MM.1S (cell line): Measurements from ENCODE around the gene MAGOHB.

Experiments
- DNase-seq: peaks from one replicate; pipeline ENCODE4 v3.0.0-alpha.2; 2015
- H2AFZ ChIP-seq: fragments of 300-600 bp; sonication (generic); 2 replicates; pipeline ENCODE4 v1.6.0; 2016; ENCODE audit warnings: antibody characterized with exemption, low read length
- H3F3A ChIP-seq: fragments of 300-600 bp; sonication (generic); 2 replicates; pipeline ENCODE4 v1.6.1; 2016; ENCODE audit warnings: mild to moderate bottlenecking, antibody characterized with exemption, low read length, moderate library complexity, mixed read lengths; ENCODE audit not compliant: insufficient read depth
- H3K27ac ChIP-seq: fragments of 300-600 bp; sonication (generic); 2 replicates; pipeline ENCODE4 v1.5.1; 2016; ENCODE audit warnings: mild to moderate bottlenecking, low read length
- H3K27me3 ChIP-seq: fragments of 300-600 bp; sonication (generic); replicated peaks from 2 replicates; pipeline ENCODE4 v1.6.0; 2016; ENCODE audit warnings: low read length; ENCODE audit not compliant: insufficient read depth
- H3K36me3 ChIP-seq: fragments of 300-600 bp; sonication (generic); replicated peaks from 2 replicates; pipeline ENCODE4 v1.6.1; 2016; ENCODE audit warnings: mild to moderate bottlenecking, low read length, mixed read lengths; ENCODE audit not compliant: insufficient read depth
- H3K4me1 ChIP-seq: fragments of 300-600 bp; sonication (generic); 2 replicates; pipeline ENCODE4 v1.6.1; 2016; ENCODE audit warnings: low read length, mixed read lengths
- H3K4me2 ChIP-seq: fragments of 300-600 bp; sonication (generic); 2 replicates; pipeline ENCODE4 v1.6.0; 2016; ENCODE audit warnings: low read depth, low read length
- H3K4me3 ChIP-seq: fragments of 300-600 bp; sonication (generic); 2 replicates; pipeline ENCODE4 v1.5.1; 2016; ENCODE audit warnings: low read length, mixed read lengths
- H3K79me2 ChIP-seq: fragments of 300-600 bp; sonication (generic); 2 replicates; pipeline ENCODE4 v1.6.1; 2016; ENCODE audit warnings: mixed run types, low read length, mixed read lengths
- H3K9ac ChIP-seq: fragments of 300-600 bp; sonication (generic); 2 replicates; pipeline ENCODE4 v1.6.1; 2016; ENCODE audit warnings: low read length, mixed read lengths
- H3K9me2 ChIP-seq: fragments of 300-600 bp; sonication (generic); replicated peaks from 2 replicates; pipeline ENCODE4 v1.6.1; 2016; ENCODE audit warnings: mild to moderate bottlenecking, low read length, mixed read lengths; ENCODE audit not compliant: insufficient read depth
- H3K9me3 ChIP-seq: fragments of 300-600 bp; sonication (generic); replicated peaks from 2 replicates; pipeline ENCODE4 v1.6.1; 2016; ENCODE audit warnings: mild to moderate bottlenecking, low read length, mixed read lengths; ENCODE audit not compliant: insufficient read depth
- H4K20me1 ChIP-seq: fragments of 300-600 bp; sonication (generic); 2 replicates; pipeline ENCODE4 v1.6.1; 2016; ENCODE audit warnings: mild to moderate bottlenecking, low read length, moderate library complexity, mixed read lengths; ENCODE audit not compliant: insufficient read depth
- CTCF ChIP-seq: fragments of 300-600 bp; sonication (generic); IDR thresholded peaks from 2 replicates; pipeline ENCODE4 v1.5.1; 2016; ENCODE audit warnings: antibody characterized with exemption, low read length, mixed read lengths
- EZH2 ChIP-seq: fragments of 300-600 bp; sonication (generic); optimal IDR thresholded peaks from 2 replicates; pipeline ENCODE3; 2017; ENCODE audit warnings: low read depth, mild to moderate bottlenecking, antibody characterized with exemption, low read length, mixed read lengths
- EZH2phosphoT487 ChIP-seq: fragments of 300-600 bp; sonication (generic); IDR thresholded peaks from 2 replicates; pipeline ENCODE4 v1.6.1; 2018; ENCODE audit warnings: antibody characterized with exemption, low read length

The MAGOHB gene

GRCh38 chr12:10634427-10634826, 21.0 kb upstream of the MAGOHB start:
- TF ChIP-seq EZH2phosphoT487 (no peak), EZH2 (no peak), CTCF (no peak)
- no peaks in the 10 kb centered on the region for H3K4me1 ChIP-seq
- no peaks in the 10 kb centered on the region for H3K9me3 ChIP-seq
- H3K9ac ChIP-seq = no peak overlapping the region
- no peak overlapping the region for H3K4me3 ChIP-seq
- H3K27ac ChIP-seq = no peak overlapping the region
- H3K36me3 ChIP-seq = no peaks in the 10 kb centered on the region
- H4K20me1 ChIP-seq = no peaks in the 10 kb centered on the region
- H3K9me2 ChIP-seq = no peaks in the 10 kb centered on the region
- H3K79me2 ChIP-seq = no peaks in the 10 kb centered on the region
- no peak for DNase-seq
- no peaks in the 10 kb centered on the region for H3K27me3 ChIP-seq
- no peak overlapping the region for H2AFZ ChIP-seq
- no peak overlapping the region for H3K4me2 ChIP-seq
- no peaks in the 10 kb centered on the region for H3F3A ChIP-seq

- H3K36me3 ChIP-seq = no peaks in the 10 kb centered on the region
- H4K20me1 ChIP-seq = no peaks in the 10 kb centered on the region
- no peak overlapping the region for H3K27ac ChIP-seq
- no peak overlapping the region for H2AFZ ChIP-seq
- no peaks in the 10 kb centered on the region for H3K9me3 ChIP-seq
- H3K9me2 ChIP-seq = no peaks in the 10 kb centered on the region
- H3K4me2 ChIP-seq = no peak overlapping the region
- no peaks in the 10 kb centered on the region for H3K79me2 ChIP-seq
- no peak overlapping the region for H3K9ac ChIP-seq
- TF ChIP-seq EZH2phosphoT487 (no peak), CTCF (no peak), EZH2 (no peak)
- H3K4me3 ChIP-seq = no peak overlapping the region
- no peaks in the 10 kb centered on the region for H3F3A ChIP-seq
- DNase-seq = no peak
- no peaks in the 10 kb centered on the region for H3K27me3 ChIP-seq
- no peaks in the 10 kb centered on the region for H3K4me1 ChIP-seq
Observed at GRCh38 chr12:10633541-10633940, 20.1 kb upstream of the MAGOHB start.

- Histone ChIP-seq H3K9me3 (no peaks in the 10 kb centered on the region), H3F3A (no peaks in the 10 kb centered on the region), H3K9me2 (no peaks in the 10 kb centered on the region), H3K36me3 (no peaks in the 10 kb centered on the region), H3K27ac (no peak overlapping the region), H3K79me2 (no peaks in the 10 kb centered on the region), H3K27me3 (no peaks in the 10 kb centered on the region), H3K9ac (no peak overlapping the region), H2AFZ (no peak overlapping the region), H3K4me1 (no peaks in the 10 kb centered on the region), H4K20me1 (no peaks in the 10 kb centered on the region), H3K4me3 (no peak overlapping the region), H3K4me2 (no peak overlapping the region)
- TF ChIP-seq EZH2 (no peak), EZH2phosphoT487 (no peak), CTCF (no peak)
- DNase-seq = no peak
Observed at GRCh38 chr12:10632226-10632625, 18.8 kb upstream of the MAGOHB start.
